ENCODE measurements around the gene FILIP1. TPM values are rescaled to one million over a fixed set of nuclear protein-coding genes. Genes with fewer than 3 reads are reported as not detected.

Gene FILIP1
- total RNA-seq, 4 donors from 2014 or later = 57.5 to 123 (median 93.8) TPM

DNA sequence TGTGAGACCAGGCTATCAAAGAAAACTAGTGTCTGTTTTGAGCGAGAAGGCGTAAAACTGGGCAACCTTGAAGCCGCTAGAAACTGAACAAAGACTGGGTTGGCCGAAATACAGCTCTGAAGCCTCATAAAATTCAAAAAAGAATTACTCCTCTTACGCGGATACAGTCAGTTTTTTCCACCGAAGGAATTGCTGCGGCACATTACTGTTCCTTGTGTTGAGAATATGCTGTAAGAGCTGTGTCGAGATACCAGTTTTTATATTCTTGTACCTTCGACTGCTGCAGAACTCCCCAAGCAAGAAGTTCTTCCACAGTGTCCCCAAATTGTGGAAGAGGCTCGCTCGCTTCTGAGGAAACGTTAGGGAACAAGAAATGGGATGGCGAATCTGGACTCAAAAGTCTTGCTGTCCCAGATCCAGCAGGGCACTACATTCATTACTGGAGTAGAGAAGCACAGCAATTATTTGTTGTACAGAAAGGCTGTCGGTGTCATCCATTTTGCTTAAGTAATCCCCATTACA lies 249.5 kb downstream of the FILIP1 start:
- H3K27me3 ChIP-seq = no peaks in the 10 kb centered on the region
- peaks cover 0 to 14% of the 10 kb centered on the region in 2 donors for H3K36me3 ChIP-seq
- H3K4me1 ChIP-seq = peaks cover 17 to 32% of the 10 kb centered on the region in 2 donors
- in situ Hi-C loops (cut with MboI; ENCODE audit: low sequenced_read_pairs in 4 of 4) = loop anchor here in 2 of 4 donors (25.0 kb wide), 1 partner anchor 1757 kb away; no protein-coding TSS in a partner anchor
- peak overlapping the region; percentile 64 to 87 (median 76) for H3K4me3 ChIP-seq
- H3K9me3 ChIP-seq = no peaks in the 10 kb centered on the region
- DNase-seq (no peak), ATAC-seq (peak in 1 of 2 donors; percentile 24)
- H3K27ac ChIP-seq = peak overlapping the region; percentile 88 to 91 (median 90)
- intact Hi-C loops (cut with DNase I; ENCODE audit: low total_unique reads) = loop anchor here (5.0 kb wide), 1 partner anchor 38 kb away; the partner anchor contains the start of gene TMEM30A
- TF ChIP-seq, protein P1, sequence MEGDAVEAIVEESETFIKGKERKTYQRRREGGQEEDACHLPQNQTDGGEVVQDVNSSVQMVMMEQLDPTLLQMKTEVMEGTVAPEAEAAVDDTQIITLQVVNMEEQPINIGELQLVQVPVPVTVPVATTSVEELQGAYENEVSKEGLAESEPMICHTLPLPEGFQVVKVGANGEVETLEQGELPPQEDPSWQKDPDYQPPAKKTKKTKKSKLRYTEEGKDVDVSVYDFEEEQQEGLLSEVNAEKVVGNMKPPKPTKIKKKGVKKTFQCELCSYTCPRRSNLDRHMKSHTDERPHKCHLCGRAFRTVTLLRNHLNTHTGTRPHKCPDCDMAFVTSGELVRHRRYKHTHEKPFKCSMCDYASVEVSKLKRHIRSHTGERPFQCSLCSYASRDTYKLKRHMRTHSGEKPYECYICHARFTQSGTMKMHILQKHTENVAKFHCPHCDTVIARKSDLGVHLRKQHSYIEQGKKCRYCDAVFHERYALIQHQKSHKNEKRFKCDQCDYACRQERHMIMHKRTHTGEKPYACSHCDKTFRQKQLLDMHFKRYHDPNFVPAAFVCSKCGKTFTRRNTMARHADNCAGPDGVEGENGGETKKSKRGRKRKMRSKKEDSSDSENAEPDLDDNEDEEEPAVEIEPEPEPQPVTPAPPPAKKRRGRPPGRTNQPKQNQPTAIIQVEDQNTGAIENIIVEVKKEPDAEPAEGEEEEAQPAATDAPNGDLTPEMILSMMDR (IDR thresholded peaks at IDR 0.05 in 4 of 5, conservative IDR thresholded peaks at IDR 0.05 in 1 of 5) = no peak
- no peak for TF ChIP-seq POLR2A (IDR thresholded peaks at IDR 0.05)

DNA sequence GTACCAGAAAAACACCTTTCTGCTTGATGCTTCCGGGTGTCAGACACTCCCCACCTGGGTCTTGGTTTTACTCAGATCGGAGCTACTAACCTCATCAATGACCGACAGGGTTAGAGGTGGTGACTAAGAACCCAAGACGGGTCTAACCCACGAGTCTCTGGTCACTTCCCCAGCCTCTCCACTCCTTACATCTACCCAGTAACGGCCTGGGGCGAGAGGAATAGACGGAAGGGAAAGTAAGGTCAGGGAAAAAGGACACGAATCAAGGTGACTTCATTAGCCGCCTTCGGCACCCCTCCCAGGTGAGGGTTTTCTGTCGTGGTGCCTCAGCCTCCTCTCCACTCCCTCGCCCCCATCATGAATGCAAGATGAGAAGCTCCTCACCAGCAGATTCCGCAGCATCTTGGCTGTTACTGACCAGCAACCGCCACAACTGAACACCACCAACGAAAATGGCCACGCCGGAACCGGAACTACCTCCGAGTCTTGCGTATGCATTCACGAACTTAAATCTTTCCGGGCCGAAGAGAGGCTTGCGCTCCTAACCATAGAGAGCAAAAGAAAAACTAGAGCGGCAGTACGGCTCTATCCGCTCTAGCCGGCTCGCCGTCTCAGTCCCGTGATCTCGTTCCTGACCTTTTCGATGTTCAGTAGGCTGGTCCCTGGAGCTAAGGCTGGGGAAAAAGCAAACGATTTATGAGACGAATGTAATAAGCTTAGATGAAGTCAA lies 250.1 kb downstream of the FILIP1 start, which contains the start of gene COX7A2:
TSS of gene COX7A2 (minus strand) at position 469 of the 730 bp plus-strand sequence. CDS start at position 402, 67 bp downstream.
- H3K27me3 ChIP-seq = no peaks in the 10 kb centered on the region
- DNase-seq (peak; percentile 85 to 93), ATAC-seq (peak; percentile 99 to 100)
- H3K4me1 ChIP-seq = peaks cover 17 to 32% of the 10 kb centered on the region in 2 donors
- peaks cover 0 to 19% of the 10 kb centered on the region in 2 donors for H3K36me3 ChIP-seq
- peak within 1 kb of the TSS; percentile 64 to 87 (median 76) for H3K4me3 ChIP-seq
- H3K27ac ChIP-seq = peak within 1 kb of the TSS; percentile 88 to 91 (median 90)
- in situ Hi-C loops (cut with MboI; ENCODE audit: low sequenced_read_pairs in 4 of 4) (loop anchor here in 2 of 4 donors (25.0 kb wide), 1 partner anchor 1756 kb away; no protein-coding TSS in a partner anchor), intact Hi-C loops (cut with DNase I; ENCODE audit: low total_unique reads) (loop anchor here (1.0 to 5.0 kb wide), 2 partner anchors 39 to 1589 kb away; partner anchors contain the start of gene TMEM30A)
- no peaks in the 10 kb centered on the region for H3K9me3 ChIP-seq
- TF ChIP-seq POLR2A (IDR thresholded peaks at IDR 0.05) = peak; percentile 68 to 79
- TF ChIP-seq, protein P1 (IDR thresholded peaks at IDR 0.05 in 4 of 5, conservative IDR thresholded peaks at IDR 0.05 in 1 of 5) = no peak

Small RNAs within 50 kb of the gene (microRNA-seq; reads per million reads assigned to microRNA genes)
- gene MIR4463 (ENCODE audit: borderline replicate concordance in 2 of 2) = 0 reads per million in 2 donors

Other genes with a start within 250 kb of the FILIP1 start
- gene COX7A2, start 250.0 kb downstream of the FILIP1 start, total RNA-seq = 100 to 1,000 TPM; 166 to 413 (median 222) TPM
- 10 to 100 TPM; 23.8 to 44.4 (median 31.9) TPM for gene TMEM30A, start 209.0 kb downstream of the FILIP1 start, total RNA-seq
- 10 to 100 TPM; 50.3 to 67.9 (median 57.6) TPM for gene SENP6, start 108.1 kb upstream of the FILIP1 start, total RNA-seq